IPS-18c (cell line): ENCODE data around the gene HOXC12.

ENCODE experiments used
- H3K4me3 ChIP-seq: 2 replicates; pipeline ENCODE4 v1.7.0; 2013; ENCODE audit warnings: low read depth, mild to moderate bottlenecking, low read length, moderate library complexity; ENCODE audit not compliant: insufficient read depth
- H3K9me3 ChIP-seq: one replicate; pipeline ENCODE4 v1.6.1; 2013; ENCODE audit warnings: mild to moderate bottlenecking, low read length, moderate library complexity; ENCODE audit not compliant: control insufficient read depth, insufficient read depth

Gene HOXC12, protein sequence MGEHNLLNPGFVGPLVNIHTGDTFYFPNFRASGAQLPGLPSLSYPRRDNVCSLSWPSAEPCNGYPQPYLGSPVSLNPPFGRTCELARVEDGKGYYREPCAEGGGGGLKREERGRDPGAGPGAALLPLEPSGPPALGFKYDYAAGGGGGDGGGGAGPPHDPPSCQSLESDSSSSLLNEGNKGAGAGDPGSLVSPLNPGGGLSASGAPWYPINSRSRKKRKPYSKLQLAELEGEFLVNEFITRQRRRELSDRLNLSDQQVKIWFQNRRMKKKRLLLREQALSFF

GRCh38 chr12:53954694-53955035 is at the start of gene HOXC12:
Gene HOXC12 (plus strand): TSS chr12:53954903. CDS start chr12:53954930, 27 bp downstream.
- Histone ChIP-seq H3K4me3 (no peak within 1 kb of the TSS), H3K9me3 (peaks cover 6% of the 10 kb centered on the region)

DNA sequence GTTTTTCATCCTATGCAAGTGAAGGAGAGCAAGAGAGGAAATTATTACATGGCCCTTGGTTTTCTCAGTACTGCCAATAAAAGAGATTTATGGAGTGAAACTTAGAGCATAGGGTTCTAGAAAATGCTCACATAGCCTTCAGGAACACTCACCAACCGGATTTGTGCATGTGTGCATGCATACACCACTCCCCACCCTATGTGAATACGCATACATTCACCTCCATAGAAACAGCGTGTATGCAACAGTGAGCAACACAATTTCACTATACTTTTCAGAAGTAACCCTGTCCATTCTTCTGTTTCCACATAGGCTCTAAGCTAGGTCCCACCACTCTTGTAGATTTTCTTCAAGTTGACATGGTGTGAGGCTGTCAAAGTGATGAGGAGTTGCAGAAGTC is 47.6 kb upstream of the HOXC12 start:
- no peaks in the 10 kb centered on the region for H3K9me3 ChIP-seq
- H3K4me3 ChIP-seq: no peak overlapping the region

- Histone ChIP-seq H3K4me3 (no peak overlapping the region), H3K9me3 (no peaks in the 10 kb centered on the region)
Observed at GRCh38 chr12:53916788-53917655, 37.7 kb upstream of the HOXC12 start.

GRCh38 chr12:53924521-53925405 is 29.9 kb upstream of the HOXC12 start:
- Histone ChIP-seq H3K4me3 (no peak overlapping the region), H3K9me3 (peaks cover 3% of the 10 kb centered on the region)

DNA sequence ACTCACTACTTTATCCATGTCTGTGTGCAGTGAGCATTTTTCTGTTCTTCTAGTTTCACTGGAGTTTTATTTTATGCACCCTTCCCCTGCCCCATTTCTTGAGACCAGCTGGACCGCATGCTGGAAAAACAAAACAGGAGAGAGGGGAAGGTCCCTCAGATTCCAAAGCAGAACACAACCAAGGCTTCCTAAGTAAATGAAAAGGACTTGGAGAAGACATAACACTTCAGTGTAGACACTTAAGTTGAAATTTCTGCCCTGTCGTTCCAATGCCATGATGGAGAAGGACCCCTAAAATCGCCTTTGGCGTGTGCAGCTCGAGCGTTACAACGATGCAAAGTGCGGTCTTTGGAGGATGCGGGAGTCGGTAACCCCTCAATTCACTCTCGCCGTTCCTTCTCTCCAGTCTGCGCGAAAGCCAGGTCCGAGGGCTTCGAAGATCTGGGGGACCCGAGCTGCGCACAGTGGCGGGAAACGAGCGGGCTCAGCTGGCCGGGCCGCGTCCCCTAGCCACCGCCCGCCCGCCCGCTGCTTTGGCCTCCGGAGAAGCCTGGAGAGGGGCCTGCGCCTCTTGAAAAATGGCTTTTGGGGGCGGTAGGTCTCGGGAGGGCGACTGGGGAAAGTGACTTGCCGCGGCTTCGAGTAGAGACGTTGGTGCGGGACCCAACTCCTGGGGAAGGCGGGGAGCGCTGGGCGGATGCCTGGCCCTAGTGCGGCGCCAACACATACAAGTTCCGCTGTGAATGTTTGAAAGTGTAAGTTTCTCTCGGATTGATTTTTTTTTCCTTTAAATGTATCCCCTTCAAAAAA is 27.3 kb upstream of the HOXC12 start:
- Histone ChIP-seq H3K9me3 (peaks cover 3% of the 10 kb centered on the region), H3K4me3 (no peak overlapping the region)

DNA sequence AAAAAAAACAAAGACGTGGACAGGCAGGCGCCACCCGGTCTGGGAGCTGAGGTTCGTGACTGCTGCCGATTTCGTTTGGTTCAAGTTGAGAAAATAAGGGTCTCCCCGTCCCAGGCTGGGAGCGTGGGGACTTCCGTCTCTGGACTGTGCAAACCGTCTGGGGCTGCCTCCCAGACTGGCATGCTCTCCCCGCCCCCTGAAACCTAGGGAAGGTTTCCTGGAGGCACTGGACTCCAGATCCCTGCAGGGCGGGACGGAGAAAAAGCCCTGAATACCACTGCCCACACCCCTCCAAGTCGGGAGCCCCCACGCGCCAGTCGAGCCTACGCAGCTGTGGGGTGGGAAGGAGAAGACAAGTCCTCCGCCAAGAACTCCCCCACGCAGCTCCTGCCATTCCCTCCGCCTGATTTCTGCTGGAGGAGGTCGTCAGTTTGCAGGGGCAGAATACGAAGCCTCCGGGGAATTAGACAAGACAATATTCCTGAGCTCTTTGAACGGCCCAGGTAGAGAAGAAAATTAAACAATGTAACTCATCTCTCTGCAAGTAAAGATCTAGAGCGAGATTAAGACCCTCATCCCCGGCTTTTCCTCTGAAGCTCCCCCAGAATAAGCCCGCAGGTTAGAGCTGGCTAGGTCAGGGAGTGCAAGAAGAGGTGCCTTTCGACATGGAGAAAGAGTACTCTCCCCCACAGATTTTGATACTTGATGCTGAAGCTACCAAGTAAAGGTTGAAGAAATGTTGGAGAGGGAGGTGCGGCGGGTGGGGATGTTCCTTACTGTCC is 26.5 kb upstream of the HOXC12 start:
- H3K4me3 ChIP-seq: no peak overlapping the region
- peaks cover 3% of the 10 kb centered on the region for H3K9me3 ChIP-seq

GRCh38 chr12:53929527-53929926 is 25.2 kb upstream of the HOXC12 start:
- no peak overlapping the region for H3K4me3 ChIP-seq
- peaks cover under 1% of the 10 kb centered on the region for H3K9me3 ChIP-seq

GRCh38 chr12:53930591-53931255 is 24.0 kb upstream of the HOXC12 start:
- Histone ChIP-seq H3K4me3 (no peak overlapping the region), H3K9me3 (no peaks in the 10 kb centered on the region)

GRCh38 chr12:53931844-53932581 is 22.7 kb upstream of the HOXC12 start:
- H3K9me3 ChIP-seq: no peaks in the 10 kb centered on the region
- H3K4me3 ChIP-seq: no peak overlapping the region

DNA sequence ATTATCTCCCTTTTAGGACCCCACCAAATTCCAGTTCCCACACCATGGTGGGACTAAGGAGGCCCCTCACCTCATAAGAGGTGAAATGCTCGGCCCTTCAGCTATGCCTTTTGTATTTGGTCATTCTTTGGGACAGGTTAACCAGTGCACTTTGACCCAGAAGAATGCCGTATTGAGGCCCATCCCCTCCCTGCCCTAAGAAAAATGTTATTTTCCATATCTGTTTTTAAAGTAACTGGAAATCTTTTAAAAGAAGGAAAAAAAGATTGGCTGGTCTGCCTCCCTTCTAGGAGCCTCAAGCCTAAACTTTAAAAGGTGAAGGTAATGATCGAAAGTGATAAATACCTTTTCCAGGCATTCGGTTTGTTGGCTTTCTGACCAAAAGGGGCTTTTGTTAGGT is 21.8 kb upstream of the HOXC12 start:
- Histone ChIP-seq H3K4me3 (no peak overlapping the region), H3K9me3 (no peaks in the 10 kb centered on the region)

- Histone ChIP-seq H3K4me3 (no peak overlapping the region), H3K9me3 (peaks cover 3% of the 10 kb centered on the region)
Observed at GRCh38 chr12:53935383-53936341, 19.0 kb upstream of the HOXC12 start.

GRCh38 chr12:53937099-53937498 is 17.6 kb upstream of the HOXC12 start:
- H3K4me3 ChIP-seq: no peak overlapping the region
- H3K9me3 ChIP-seq: peaks cover 3% of the 10 kb centered on the region

GRCh38 chr12:53937596-53938325 is 16.9 kb upstream of the HOXC12 start:
- Histone ChIP-seq H3K9me3 (peaks cover 3% of the 10 kb centered on the region), H3K4me3 (no peak overlapping the region)
